Measurements from ENCODE around the gene DENND1A. TPM values are rescaled to one million over a fixed set of nuclear protein-coding genes. Genes with fewer than 3 reads are reported as not detected.
A peak's percentile ranks its signal among the peaks of the same experiment; 100 is the strongest.

Gene DENND1A
- total and polyA plus RNA-seq, 2 of the 13 experiments (the other 11 are each of a cell fraction or from before 2014, with no cell fraction given): 14.8 to 30.1 TPM

DNA sequence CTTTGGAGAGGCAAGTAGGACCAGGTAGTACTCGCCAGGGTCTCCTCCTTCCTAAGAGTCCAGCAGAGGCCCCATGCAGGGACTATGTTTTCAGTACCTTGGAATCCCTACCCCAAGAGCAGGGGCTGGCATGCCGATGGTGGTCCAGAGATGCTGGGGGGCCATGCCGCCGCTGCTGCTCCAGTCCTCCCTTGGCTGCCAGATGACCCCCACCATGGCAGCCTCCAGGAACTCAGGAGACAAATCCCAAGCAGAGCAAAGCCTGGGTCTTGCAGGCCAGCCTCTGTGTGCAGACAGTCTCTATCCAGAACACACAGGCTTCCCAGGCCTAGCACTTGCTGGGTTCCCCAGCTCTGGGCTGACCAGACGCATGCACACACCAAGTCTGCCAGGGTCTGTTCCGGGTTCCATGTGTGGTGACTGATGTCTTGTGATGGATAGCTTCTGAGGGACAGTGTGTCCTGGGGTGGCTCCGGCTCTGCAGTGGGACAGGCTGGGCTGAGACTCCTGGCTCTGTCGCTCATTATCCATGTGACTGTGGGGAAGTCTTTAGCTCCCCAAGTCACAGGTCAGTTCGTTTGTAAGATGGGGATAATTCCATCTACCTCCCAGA, 446.6 kb downstream of the DENND1A start:
- Histone ChIP-seq H2AFZ (ENCODE audit: low read length) (no peak overlapping the region), H3K79me2 (ENCODE audit: insufficient read depth, low read length) (no peaks in the 10 kb centered on the region), H4K20me1 (ENCODE audit: insufficient read depth, low read length) (no peaks in the 10 kb centered on the region), H3K9ac (ENCODE audit: insufficient read depth, low read depth, low read length) (no peak overlapping the region), H3K27me3 (ENCODE audit: control insufficient read depth in 1 of 2, insufficient read depth in 2 of 2, low read length in 2 of 2) (no peaks in the 10 kb centered on the region), H3K4me1 (ENCODE audit: insufficient read depth, low read length) (peaks cover 69% of the 10 kb centered on the region), H3K27ac (ENCODE audit: extremely low read length, insufficient read depth, low read length) (peak overlapping the region; percentile 18), H3K9me3 (ENCODE audit: low read length) (no peaks in the 10 kb centered on the region), H3K4me2 (ENCODE audit: low read depth, low read length) (no peak overlapping the region), H3K36me3 (replicated peaks in 1 of 2; ENCODE audit: control insufficient read depth in 1 of 2, insufficient read depth in 2 of 2, low read length in 2 of 2) (no peaks in the 10 kb centered on the region; a peak in 1 of 5 replicates), H3K4me3 (replicated peaks in 1 of 3; ENCODE audit: insufficient read depth in 1 of 3, low read depth in 2 of 3, low read length in 3 of 3) (no peak overlapping the region)
- CTCF ChIA-PET (ENCODE audit: low intra/inter-chr PET ratio, low total read pairs): no interaction called here
- in situ Hi-C loops (cut with HindIII; ENCODE audit: extremely low pct_ligation_motif_present, low pct_unique_long_range_greater_than_20kb) (no loop called here), intact Hi-C loops (cut with micrococcal nuclease; ENCODE audit: unreplicated experiment) (no loop called here)
- WGBS (ENCODE audit: low lambda C conversion rate): 95% methylated on average over 5 of the region's 9 CpGs
- POLR2A ChIA-PET: interaction anchor here (1.0 to 2.6 kb wide), 2 partner anchors 13 to 15 kb away, joined by 4 to 8 read pairs; no protein-coding TSS in a partner anchor
- no peak for FAIRE-seq
- ATAC-seq: peak; percentile 29
- TF ChIP-seq RNF2 (conservative IDR thresholded peaks at IDR 0.05; ENCODE audit: low read depth) (no peak), SRSF1 (optimal IDR thresholded peaks at IDR 0.05; ENCODE audit: low read depth, low read length) (no peak), SMYD3 (CRISPR knock-in tag; IDR thresholded peaks at IDR 0.05) (no peak), ZNF430 (CRISPR knock-in tag; IDR thresholded peaks at IDR 0.05) (no peak), NCOA1 (CRISPR knock-in tag; IDR thresholded peaks at IDR 0.05) (no peak), ZMYM3 (CRISPR knock-in tag; IDR thresholded peaks at IDR 0.05) (no peak), RARG (CRISPR knock-in tag; IDR thresholded peaks at IDR 0.05; ENCODE audit: low read depth) (no peak), SIN3B (IDR thresholded peaks at IDR 0.05; ENCODE audit: low read length) (no peak), ZNF234 (CRISPR knock-in tag; conservative IDR thresholded peaks at IDR 0.05) (no peak), ZNF572 (CRISPR knock-in tag; IDR thresholded peaks at IDR 0.05) (no peak), GLI4 (CRISPR knock-in tag; IDR thresholded peaks at IDR 0.05; ENCODE audit: borderline replicate concordance) (no peak), ZNF530 (CRISPR knock-in tag; IDR thresholded peaks at IDR 0.05; ENCODE audit: low read depth) (no peak), ZNF124 (CRISPR knock-in tag; IDR thresholded peaks at IDR 0.05) (no peak), CENPX (CRISPR knock-in tag; IDR thresholded peaks at IDR 0.05) (no peak), JARID2 (CRISPR knock-in tag; IDR thresholded peaks at IDR 0.05; ENCODE audit: insufficient replicate concordance) (no peak), JUNB (CRISPR knock-in tag; IDR thresholded peaks at IDR 0.05; ENCODE audit: borderline replicate concordance) (no peak), ZNF768 (CRISPR knock-in tag; IDR thresholded peaks at IDR 0.05) (no peak)
- TF ChIP-seq, protein P1, sequence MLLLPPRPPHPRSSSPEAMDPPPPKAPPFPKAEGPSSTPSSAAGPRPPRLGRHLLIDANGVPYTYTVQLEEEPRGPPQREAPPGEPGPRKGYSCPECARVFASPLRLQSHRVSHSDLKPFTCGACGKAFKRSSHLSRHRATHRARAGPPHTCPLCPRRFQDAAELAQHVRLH (CRISPR knock-in tag; IDR thresholded peaks at IDR 0.05; ENCODE audit: borderline replicate concordance, low read depth): no peak
- DNase-seq (ENCODE audit: low spot score): no peak
- BruUV-seq (replicated peaks): no TSS peak
